Right cardiac atrium (tissue), 5 donors: ENCODE results near the gene ZFYVE28. TPM values are rescaled to one million over a fixed set of nuclear protein-coding genes. Genes with fewer than 3 reads are reported as not detected.
"Not testable (repeated sequence)": the region's sequence is repeated elsewhere in the genome, so short reads cannot be mapped to it uniquely, and the experiment has no call there.

Experiments used
- ATAC-seq, 2 donors: fragments of 200-7000 bp; cut with Tn5 transposase; one replicate each; pipeline versions ENCODE4 v1.8.0 to v1.9.1; 2020; ENCODE audit warnings: moderate library complexity in 2 of 2, mild to moderate bottlenecking in 1 of 2
- DNase-seq, 3 donors: peaks; one replicate each; pipeline ENCODE4 v3.0.0-alpha.2; 2020
- H3K27ac ChIP-seq: one replicate; pipeline ENCODE4 v1.5.1; 2013; ENCODE audit warnings: mild to moderate bottlenecking, low read length, control low read depth, moderate library complexity
- H3K27me3 ChIP-seq: one replicate; pipeline ENCODE4 v1.6.1; 2013; ENCODE audit not compliant: control insufficient read depth, insufficient read depth
- H3K4me1 ChIP-seq: one replicate; pipeline ENCODE4 v1.6.1; 2013; ENCODE audit warnings: low read length; ENCODE audit not compliant: control insufficient read depth, insufficient read depth
- H3K4me3 ChIP-seq: one replicate; pipeline ENCODE4 v1.5.1; 2013; ENCODE audit warnings: low read length, control low read depth
- H3K9me3 ChIP-seq: one replicate; pipeline ENCODE4 v1.6.1; 2013; ENCODE audit warnings: low read length; ENCODE audit not compliant: control insufficient read depth
- WGBS: extraction: QIAGEN DNeasy Blood & Tissue Kit; methylation state at CpG from one replicate; pipeline ENCODE4 v1.1.7; 2013; 5-methylcytosine and 5-hydroxymethylcytosine counted together
- intact Hi-C, 4 donors: fragments of 100-400 bp; cut with DNase I; formaldehyde crosslinking; loops; one replicate each; pipeline versions ENCODE4 v1.11.0 to v1.14.0; 2022 to 2023
- polyA plus RNA-seq: library from polyadenylated mRNA; stranded (reverse); fragments of 200-250 nt; gene quantifications from one replicate; pipeline ENCODE4 v1.2.3, GENCODE V29; 2013
- total RNA-seq, 4 donors: library from RNA; stranded (reverse); fragmentation: NEBNext Ultra II Directional; extraction: Animal tissue kit (Norgen Biotek cat#: 25700); gene quantifications; one replicate each; pipeline ENCODE4 v1.2.1, GENCODE V29; 2021
- donor health status: healthy with polysubstance abuse.
- donor health status: DM: no; HTN: yes; CAD: no.
- donor health status: DM: no; HTN: no; CAD: no.
- donor health status: DM: no; HTN: yes; CAD: no; lungs with severe emphysema.
- donor health status: DM: yes; HTN: yes; CAD: no.

ZFYVE28 gene
- total and polyA plus RNA-seq, 5 donors = 3.5 to 5.9 (median 5.1) TPM

DNA sequence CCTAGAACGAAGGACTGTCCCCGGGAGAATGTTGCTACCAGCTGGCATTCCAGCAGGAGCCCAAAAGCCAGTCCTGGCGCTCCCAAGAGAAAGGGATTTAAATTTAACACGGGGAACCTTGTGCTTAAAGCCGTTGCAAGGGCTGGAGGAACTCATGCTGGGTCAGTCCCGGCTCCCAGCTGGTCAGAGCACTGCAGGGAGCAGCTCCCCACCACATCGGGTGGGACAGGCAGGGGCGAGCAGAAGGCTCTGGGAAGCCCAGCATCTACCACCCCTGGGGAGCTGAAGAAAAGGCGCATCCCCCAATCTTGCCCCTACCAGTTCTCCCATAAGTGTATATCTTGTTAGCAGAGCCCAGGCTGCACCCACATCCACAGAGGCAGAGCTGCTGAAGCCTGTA, 16.0 kb upstream of the ZFYVE28 start:
- H3K4me1 ChIP-seq = no peaks in the 10 kb centered on the region
- no peaks in the 10 kb centered on the region for H3K27me3 ChIP-seq
- DNase-seq (peak in 1 of 3 donors; percentile 19), ATAC-seq (no peak)
- no peaks in the 10 kb centered on the region for H3K9me3 ChIP-seq
- intact Hi-C loops = no loop called here
- 57% methylated on average over 9 of the region's 9 CpGs for WGBS
- no peak overlapping the region for H3K4me3 ChIP-seq
- H3K27ac ChIP-seq = no peak overlapping the region

DNA sequence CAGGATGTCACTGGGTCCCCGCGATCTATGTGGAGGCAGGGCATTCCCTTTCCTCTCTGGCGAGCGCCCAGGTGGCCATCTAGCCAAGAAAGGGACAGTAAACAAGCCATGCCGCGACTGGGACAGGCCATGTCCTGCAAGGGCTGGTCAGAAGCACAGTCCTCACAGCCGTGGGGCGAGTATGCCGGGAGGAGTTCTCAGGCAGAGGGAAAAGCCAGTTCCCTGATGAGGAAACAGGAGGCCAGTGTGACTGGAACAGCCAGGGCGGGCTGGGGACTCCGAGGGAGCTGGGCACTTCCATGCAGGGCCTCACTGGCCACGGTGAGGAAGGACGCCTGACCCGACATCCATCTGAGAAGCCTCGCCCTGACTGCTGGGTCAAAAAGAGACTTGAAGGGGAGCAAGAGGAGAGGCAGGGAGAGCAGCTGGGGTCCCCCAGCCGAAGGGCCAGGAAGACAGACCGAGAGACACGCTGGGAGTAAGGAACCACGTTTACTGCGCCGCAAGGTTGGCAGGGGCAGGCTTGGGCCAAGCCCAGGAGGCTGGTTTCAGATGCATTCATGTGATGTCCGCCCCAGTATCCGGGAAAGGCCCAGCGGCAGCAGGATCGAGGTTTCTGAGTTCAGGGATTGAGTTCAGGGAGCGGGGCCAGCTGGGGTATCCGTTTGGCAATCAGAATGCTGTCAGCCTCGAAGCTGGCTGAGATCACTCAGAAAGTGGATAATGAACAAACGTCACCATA, 15.3 kb upstream of the ZFYVE28 start:
- Histone ChIP-seq H3K4me3 (no peak overlapping the region), H3K27ac (no peak overlapping the region), H3K27me3 (no peaks in the 10 kb centered on the region), H3K4me1 (no peaks in the 10 kb centered on the region), H3K9me3 (no peaks in the 10 kb centered on the region)
- ATAC-seq (peak; percentile 14 to 22), DNase-seq (peak in 2 of 3 donors; percentile 14 to 56)
- 67% methylated on average over 29 of the region's 29 CpGs for WGBS
- intact Hi-C loops = no loop called here

DNA sequence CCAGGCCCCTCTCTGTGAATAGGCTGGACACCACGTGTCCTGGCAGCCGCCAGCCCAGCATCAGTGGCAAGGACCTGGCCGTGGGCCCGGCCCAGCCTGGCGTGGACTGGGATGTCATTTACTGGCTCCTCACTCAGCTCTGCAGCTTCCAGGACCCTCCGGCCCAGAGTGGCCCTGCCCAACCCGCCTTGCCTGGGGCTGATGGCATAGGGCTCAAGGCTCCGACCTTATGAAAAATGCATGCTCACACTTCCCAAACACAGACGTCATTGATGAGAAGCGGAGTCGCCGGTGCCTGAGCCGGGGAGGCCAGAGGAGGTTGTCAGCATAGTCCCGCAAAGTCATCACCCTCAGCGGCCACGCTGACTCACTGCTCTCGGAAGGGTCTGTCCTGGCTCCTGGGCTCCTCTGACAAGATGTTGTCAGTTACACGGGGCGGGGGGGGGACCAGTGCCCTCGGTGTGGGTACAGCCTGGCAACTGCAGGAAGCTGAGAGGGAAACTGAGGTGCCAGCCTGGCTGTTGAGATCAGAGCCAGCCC, 14.6 kb upstream of the ZFYVE28 start:
- H3K4me3 ChIP-seq = no peak overlapping the region
- H3K27ac ChIP-seq = no peak overlapping the region
- intact Hi-C loops = no loop called here
- H3K4me1 ChIP-seq = no peaks in the 10 kb centered on the region
- WGBS = 68% methylated on average over 20 of the region's 20 CpGs
- H3K9me3 ChIP-seq = no peaks in the 10 kb centered on the region
- ATAC-seq (peak in 1 of 2 donors; percentile 27), DNase-seq (peak in 2 of 3 donors; percentile 14 to 37)
- H3K27me3 ChIP-seq = no peaks in the 10 kb centered on the region

DNA sequence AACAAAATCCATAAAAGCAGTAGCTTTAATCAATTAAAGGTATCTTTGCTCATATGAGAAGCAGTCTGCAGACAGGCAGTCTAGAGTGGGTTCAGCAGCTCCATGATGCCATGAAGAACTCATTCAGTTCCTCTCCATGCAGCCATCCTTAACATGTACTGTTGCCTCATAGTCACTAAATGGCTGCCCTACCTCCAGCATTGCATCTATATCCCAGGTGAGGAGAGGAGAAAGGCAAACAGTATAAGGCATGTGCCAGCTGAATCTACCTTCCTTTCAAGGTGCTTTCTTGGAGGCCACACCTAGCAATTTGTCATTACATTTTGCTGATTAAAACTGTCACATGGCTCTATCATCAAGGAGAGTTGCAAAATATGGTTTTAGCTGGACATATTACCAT, 13.6 kb upstream of the ZFYVE28 start:
- intact Hi-C loops = no loop called here
- ATAC-seq (no peak), DNase-seq (no peak)
- Histone ChIP-seq H3K27ac (no peak overlapping the region), H3K27me3 (no peaks in the 10 kb centered on the region), H3K4me3 (no peak overlapping the region), H3K9me3 (no peaks in the 10 kb centered on the region), H3K4me1 (no peaks in the 10 kb centered on the region)

DNA sequence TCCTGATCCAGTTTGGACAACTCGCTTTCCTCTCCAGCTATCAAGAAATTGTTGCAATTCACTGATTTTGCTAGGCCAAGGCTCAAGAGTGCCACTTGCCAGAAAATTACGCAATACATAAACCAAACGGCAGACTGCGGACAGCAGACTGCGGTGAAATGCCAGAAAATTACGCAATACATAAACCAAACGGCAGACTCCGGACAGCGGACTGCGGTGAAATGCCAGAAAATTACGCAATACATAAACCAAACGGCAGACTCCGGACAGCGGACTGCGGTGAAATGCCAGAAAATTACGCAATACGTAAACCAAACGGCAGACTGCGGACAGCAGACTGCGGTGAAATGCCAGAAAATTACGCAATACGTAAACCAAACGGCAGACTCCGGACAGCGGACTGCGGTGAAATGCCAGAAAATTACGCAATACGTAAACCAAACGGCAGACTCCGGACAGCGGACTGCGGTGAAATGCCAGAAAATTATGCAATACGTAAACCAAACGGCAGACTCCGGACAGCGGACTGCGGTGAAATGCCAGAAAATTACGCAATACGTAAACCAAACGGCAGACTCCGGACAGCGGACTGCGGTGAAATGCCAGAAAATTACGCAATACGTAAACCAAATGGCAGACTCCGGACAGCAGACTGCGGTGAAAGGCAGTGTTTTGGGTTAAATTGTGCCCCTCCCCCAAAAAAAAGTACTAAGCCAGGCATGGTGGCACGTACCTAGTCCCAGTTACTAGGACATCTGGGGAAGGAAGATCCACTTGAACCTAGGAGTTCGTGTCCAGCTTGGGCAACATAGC, 11.7 kb upstream of the ZFYVE28 start:
- H3K27me3 ChIP-seq, H3K4me1 ChIP-seq, H3K9me3 ChIP-seq, H3K27ac ChIP-seq, H3K4me3 ChIP-seq, DNase-seq, intact Hi-C loops, ATAC-seq: not testable (repeated sequence)
- WGBS = 75% methylated on average over 26 of the region's 49 CpGs

DNA sequence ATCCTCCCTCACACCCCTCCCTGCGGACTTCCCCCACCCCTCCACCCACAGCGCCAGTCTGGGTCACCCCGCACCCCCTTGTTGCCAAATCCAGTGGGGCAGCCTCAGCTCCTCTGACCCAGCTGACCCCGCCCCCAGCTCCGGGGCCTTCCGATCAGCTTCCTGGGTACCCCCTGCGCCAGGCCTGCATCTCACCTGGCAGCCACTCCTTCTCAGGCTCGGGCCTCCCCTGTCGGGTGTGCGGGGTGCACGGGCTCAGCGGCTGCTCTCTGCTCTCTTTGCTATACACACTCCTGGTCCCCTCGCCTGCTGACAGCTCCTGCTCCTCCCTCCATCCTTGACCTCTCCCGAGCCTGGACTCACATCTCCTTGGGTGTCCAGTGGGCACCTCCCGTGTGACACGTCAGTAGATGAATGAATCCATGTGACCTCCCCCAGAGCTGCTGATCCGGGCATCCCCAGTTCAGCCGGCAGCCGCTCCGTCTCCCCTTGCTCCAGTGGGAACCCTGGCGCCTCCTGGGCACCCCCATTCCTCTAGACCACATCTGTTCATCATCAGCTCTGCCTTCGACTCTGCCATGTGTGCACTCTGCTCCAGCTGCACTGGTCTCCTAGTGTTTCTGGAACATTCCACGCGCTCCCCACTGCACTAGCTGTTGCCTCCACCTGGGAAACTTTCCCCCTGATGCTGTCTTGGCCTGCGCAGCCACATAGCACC, 10.2 kb upstream of the ZFYVE28 start:
- Histone ChIP-seq H3K4me3 (no peak overlapping the region), H3K4me1 (no peaks in the 10 kb centered on the region), H3K27me3 (no peaks in the 10 kb centered on the region), H3K27ac (no peak overlapping the region), H3K9me3 (no peaks in the 10 kb centered on the region)
- WGBS = 71% methylated on average over 25 of the region's 25 CpGs
- DNase-seq = no peak
- no peak for ATAC-seq
- intact Hi-C loops = no loop called here

DNA sequence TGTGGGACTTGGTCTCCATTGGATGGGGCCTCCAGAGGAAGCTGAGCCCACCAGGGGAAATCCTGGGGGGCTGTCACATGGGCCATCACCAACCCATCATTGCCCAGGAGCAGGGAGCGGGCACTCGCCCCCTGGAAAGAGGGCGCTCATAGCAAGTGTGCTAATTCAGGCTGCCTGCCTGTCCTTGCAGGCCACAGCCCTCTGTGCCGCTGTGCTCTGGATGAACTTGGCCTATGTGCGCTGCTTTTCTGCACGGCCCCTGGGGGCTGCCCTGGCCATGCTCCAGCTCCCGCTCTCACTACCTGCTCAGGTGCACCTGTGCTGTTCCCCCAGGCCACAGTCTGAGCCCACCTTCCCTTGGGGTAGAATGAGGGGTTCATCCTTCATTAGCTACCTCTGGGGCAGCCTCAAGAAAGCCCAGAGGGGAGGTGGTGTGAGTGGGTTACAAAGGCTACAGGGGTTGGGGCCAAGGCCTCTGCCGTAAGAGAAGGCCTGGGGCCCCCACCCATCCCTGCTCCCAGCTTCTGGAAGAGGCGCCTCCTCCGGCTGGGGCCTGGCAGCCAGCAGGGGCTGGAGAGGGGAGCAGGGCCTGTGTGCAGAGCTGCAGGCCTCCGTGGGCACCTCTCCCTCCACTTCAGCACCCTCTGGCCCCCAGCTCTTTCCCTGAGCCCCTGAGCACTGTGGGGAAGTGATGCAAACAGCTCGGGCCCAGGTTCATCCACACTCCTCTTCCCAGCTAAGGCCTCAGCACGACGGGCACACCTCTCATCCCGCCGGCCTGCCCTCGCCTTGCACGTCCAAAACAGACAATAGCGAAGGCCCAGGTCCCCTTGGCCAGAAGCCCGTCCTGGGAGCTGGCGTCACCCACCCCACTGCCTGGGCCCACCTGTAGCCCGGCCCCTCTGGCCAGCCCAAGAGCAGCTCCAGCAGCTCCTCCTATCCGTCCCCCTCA, 9.2 kb upstream of the ZFYVE28 start:
- Histone ChIP-seq H3K9me3 (no peaks in the 10 kb centered on the region), H3K27me3 (no peaks in the 10 kb centered on the region), H3K4me3 (no peak overlapping the region), H3K27ac (no peak overlapping the region), H3K4me1 (no peaks in the 10 kb centered on the region)
- ATAC-seq = no peak
- intact Hi-C loops = no loop called here
- 85% methylated on average over 23 of the region's 23 CpGs for WGBS
- DNase-seq = no peak

DNA sequence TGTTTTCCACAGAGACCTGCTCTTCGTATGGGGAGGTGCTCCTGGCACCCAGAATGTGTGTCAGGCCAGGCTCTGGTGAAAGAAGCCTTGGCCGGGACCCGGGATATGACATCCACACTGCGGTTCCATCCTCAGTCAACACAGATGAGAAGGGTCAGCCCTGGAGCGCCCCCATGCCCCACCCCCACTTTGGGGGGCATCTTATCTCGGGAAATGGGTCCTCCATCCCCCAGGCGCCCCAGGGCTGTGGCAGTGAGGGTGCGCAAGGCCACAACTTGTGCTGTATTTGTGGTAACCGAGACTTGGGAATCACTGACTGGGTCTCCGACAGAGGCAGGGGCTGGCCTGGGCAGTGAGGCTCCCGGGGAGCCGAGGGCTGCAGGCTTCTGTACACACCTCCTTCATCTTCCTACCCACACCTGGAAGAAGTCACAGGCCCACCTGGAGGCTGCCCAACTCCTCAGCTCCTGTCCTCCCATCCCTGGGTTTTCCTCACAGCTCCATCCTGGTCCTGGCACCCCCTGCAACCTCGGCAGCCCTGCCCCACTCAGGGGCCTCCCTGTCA, 8.3 kb upstream of the ZFYVE28 start:
- 81% methylated on average over 13 of the region's 13 CpGs for WGBS
- Histone ChIP-seq H3K9me3 (no peaks in the 10 kb centered on the region), H3K4me3 (no peak overlapping the region), H3K27me3 (no peaks in the 10 kb centered on the region), H3K27ac (no peak overlapping the region), H3K4me1 (no peaks in the 10 kb centered on the region)
- intact Hi-C loops = no loop called here
- DNase-seq = no peak
- ATAC-seq = no peak

DNA sequence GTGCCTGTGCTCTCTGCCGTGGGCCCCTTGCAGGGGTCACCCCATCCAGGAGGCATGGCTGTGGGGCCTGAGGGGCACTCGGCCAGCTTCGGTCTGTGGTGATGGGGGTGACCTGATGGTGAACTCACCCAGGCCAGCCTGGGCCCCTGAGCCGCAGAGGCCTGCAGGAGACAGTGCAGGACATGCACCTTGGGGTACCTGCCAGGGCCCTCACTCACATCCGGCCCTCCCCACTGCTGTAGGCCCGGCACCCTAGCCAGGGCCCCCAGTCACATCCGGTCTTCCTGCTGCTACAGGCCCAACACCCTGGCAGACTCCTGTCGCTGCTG, 7.6 kb upstream of the ZFYVE28 start:
- ATAC-seq (no peak), DNase-seq (no peak)
- Histone ChIP-seq H3K9me3 (no peaks in the 10 kb centered on the region), H3K27ac (no peak overlapping the region), H3K4me3 (no peak overlapping the region), H3K27me3 (no peaks in the 10 kb centered on the region), H3K4me1 (no peaks in the 10 kb centered on the region)
- intact Hi-C loops = no loop called here
- WGBS = 83% methylated on average over 8 of the region's 8 CpGs

DNA sequence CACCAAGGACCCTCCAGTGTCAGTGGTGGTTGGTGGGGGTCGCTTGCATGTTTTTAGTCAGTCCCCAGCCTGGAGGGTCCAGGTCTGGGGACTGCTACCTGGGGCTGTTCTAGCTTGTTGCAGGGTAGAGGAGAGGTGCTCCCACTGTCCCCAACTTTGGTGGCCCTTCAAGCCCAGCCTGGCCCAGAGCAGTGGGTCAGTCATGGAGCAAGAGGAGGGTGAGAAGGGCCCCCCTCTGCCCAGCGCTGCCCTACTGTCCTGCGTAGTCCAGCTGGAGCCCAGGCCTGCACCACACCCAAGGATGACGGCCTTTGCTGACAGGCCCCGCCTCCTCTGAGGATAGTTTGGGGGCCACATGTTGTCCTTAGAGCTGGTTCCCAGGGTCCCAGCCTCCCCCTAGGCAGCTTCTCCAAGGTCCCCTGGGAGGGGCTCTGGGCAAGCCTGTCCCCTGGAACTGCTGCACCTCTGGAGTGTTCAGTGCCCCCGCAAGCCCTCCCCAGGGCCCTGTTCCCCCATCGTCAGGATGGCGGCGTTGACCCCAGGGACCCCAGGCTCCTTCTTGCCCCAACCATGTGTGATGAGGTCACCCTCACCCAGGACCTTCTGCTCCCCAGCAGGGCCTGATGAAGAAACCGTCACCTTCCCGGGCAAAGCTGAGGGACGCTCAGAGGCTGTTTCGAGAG, 7.1 kb upstream of the ZFYVE28 start:
- no peaks in the 10 kb centered on the region for H3K27me3 ChIP-seq
- ATAC-seq (peak in 1 of 2 donors; percentile 9), DNase-seq (no peak)
- H3K4me1 ChIP-seq = no peaks in the 10 kb centered on the region
- intact Hi-C loops = no loop called here
- H3K27ac ChIP-seq = no peak overlapping the region
- H3K9me3 ChIP-seq = no peaks in the 10 kb centered on the region
- H3K4me3 ChIP-seq = no peak overlapping the region
- WGBS = 92% methylated on average over 13 of the region's 13 CpGs
